Ovary (tissue), 1 donor: ENCODE measurements around the gene ADAM33.
A peak's percentile ranks its signal among the peaks of the same experiment; 100 is the strongest.

Source experiments
- EP300 ChIP-seq: sonication (generic); formaldehyde crosslinking; IDR thresholded peaks from one replicate; pipeline ENCODE4 v1.6.1; 2017; ENCODE audit warnings: antibody characterized with exemption
- POLR2A ChIP-seq: fragments of 450-650 bp; IDR thresholded peaks from one replicate; pipeline ENCODE4 v1.6.1; 2017; ENCODE audit warnings: antibody characterized with exemption, mild to moderate bottlenecking, moderate library complexity

DNA sequence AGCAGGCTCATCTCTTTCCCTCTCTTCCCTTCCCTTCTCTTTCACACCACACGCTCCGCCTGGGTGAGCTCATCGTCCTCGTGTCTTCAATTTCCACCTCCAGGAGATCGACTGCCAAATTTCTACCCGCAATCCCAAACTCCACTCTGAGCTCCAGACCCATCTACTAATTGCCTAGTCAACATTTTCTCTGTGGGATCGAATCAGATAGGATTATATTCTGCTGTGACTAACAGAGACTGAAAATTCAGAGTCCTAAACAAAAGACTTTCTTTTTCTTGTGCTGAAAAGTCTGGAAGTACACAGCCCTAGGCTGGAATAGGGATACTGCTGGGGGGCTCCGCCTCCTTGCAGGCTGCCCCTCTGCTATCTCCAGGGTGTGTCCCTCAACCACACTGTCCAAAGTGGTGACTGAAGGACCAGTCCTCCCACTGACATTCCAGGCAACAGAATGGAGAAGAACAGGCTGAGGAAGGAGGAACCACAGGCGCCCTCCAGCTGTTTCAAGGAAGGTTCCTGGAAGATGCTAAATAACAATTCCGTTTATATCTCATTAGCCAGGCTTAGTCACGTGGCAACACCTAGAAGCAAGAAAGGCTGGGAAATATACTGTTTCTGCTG, 45.7 kb upstream of the ADAM33 start:
- TF ChIP-seq POLR2A (peak; percentile 6), EP300 (no peak)
